ENCODE data around the gene HSH2D. TPM values are rescaled to one million over a fixed set of nuclear protein-coding genes. Genes with fewer than 3 reads are reported as not detected.

Gene HSH2D, protein sequence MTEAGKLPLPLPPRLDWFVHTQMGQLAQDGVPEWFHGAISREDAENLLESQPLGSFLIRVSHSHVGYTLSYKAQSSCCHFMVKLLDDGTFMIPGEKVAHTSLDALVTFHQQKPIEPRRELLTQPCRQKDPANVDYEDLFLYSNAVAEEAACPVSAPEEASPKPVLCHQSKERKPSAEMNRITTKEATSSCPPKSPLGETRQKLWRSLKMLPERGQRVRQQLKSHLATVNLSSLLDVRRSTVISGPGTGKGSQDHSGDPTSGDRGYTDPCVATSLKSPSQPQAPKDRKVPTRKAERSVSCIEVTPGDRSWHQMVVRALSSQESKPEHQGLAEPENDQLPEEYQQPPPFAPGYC
- 1 to 10 TPM in 1 of 4 donors, under 1 TPM in 1, not detected in 2; 0.23 to 1.4 TPM for total RNA-seq

DNA sequence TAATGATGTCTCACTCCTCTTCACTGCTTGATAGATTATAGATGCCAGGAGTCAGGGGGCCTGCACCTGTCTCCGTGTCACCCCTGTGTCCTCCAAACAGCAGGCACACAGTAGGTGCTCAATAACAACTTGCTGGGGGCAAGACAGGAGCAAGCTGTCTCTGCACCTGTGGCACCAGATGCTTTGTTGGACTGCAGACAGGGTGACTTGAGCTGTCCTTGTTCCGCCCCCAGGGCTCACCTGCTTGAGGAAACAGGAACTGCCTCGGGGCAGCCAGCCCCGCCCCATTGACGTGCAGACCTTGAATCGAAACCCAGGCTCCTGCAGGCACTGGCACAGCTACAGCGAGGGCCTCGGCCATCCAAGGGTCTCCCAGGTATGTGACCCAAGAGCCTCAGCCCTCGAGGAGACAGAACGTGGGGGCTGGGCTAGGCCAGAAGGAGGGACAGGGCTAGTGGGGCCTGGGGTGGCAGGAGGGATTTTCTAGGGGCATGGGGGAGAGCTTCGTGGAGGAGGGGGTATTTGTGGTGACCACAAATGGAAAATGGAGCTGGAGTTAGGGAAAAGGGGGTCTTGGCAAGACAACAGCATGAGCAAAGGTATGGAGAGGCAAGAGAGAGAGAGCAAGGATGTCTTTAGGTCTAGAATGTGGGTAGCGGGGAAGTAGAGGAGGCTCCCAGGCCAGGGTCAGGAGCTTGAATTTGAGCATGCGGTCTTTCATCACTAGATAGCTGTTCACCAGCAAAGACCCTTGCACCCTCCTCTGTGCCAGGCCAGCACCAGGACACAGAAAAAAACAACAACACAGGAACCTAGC lies at the start of gene HSH2D:
HSH2D (plus strand) TSS at position 287 of the 817 bp plus-strand sequence. CDS start 5,066 bp downstream, outside the sequence.
- Histone ChIP-seq H3K27ac (no peak within 1 kb of the TSS), H3K4me3 (no peak within 1 kb of the TSS), H3K4me1 (no peaks in the 10 kb centered on the region), H3K36me3 (no peaks in the 10 kb centered on the region), H3K27me3 (peaks cover 11% of the 10 kb centered on the region), H3K9me3 (no peaks in the 10 kb centered on the region)
- no peak for DNase-seq (ENCODE audit: low spot score in 2 of 2)
- WGBS, result 44% methylated on average over 9 of the region's 13 CpGs
- TF ChIP-seq POLR2A (IDR thresholded peaks at IDR 0.05) (no peak), EP300 (IDR thresholded peaks at IDR 0.05) (no peak), POLR2AphosphoS5 (IDR thresholded peaks at IDR 0.05) (no peak)
- TF ChIP-seq, protein P1, sequence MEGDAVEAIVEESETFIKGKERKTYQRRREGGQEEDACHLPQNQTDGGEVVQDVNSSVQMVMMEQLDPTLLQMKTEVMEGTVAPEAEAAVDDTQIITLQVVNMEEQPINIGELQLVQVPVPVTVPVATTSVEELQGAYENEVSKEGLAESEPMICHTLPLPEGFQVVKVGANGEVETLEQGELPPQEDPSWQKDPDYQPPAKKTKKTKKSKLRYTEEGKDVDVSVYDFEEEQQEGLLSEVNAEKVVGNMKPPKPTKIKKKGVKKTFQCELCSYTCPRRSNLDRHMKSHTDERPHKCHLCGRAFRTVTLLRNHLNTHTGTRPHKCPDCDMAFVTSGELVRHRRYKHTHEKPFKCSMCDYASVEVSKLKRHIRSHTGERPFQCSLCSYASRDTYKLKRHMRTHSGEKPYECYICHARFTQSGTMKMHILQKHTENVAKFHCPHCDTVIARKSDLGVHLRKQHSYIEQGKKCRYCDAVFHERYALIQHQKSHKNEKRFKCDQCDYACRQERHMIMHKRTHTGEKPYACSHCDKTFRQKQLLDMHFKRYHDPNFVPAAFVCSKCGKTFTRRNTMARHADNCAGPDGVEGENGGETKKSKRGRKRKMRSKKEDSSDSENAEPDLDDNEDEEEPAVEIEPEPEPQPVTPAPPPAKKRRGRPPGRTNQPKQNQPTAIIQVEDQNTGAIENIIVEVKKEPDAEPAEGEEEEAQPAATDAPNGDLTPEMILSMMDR (IDR thresholded peaks at IDR 0.05), result no peak

DNA sequence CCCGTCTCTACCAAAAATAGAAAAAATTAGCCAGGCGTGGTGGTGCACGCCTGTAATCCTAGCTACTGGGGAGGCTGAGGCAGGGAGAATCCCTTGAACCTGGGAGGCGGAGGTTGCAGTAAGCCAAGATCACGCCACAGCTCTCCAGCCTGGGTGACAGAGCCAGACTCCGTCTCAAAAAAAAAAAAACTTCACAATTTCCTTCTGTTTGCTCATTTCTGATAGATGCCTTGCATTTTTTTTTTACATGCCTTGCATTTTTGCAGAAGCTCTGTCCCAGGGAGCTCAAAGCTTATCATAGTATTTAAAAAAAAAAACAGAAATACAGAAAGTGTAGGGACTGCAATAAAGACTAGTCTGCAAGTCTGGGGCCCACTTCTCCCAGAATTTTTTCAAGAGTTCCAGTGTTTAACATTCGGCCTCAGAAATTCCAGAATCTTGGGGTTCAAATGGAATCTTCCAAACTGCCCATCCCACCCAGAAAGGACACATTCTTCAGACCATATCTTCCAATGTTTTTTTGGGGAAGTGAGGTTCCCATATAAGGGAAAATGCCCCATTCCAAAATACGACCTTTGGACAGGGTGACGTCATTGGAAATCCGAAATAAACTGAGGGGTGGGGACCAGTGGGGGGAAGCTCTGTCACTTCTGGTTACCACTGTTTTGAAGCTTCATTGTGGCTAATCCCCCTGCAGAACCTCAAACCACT lies 49.0 kb upstream of the HSH2D start:
- no peak overlapping the region for H3K4me3 ChIP-seq
- no peak for TF ChIP-seq POLR2AphosphoS5 (IDR thresholded peaks at IDR 0.05)
- no peak for TF ChIP-seq POLR2A (IDR thresholded peaks at IDR 0.05)
- TF ChIP-seq EP300 (IDR thresholded peaks at IDR 0.05), result no peak
- TF ChIP-seq, protein P1 (IDR thresholded peaks at IDR 0.05), result no peak
- WGBS, result 80% methylated on average over 10 of the region's 10 CpGs
- peaks cover 9% of the 10 kb centered on the region for H3K4me1 ChIP-seq
- peaks cover 88% of the 10 kb centered on the region for H3K36me3 ChIP-seq
- H3K27ac ChIP-seq, result no peak overlapping the region
- H3K27me3 ChIP-seq, result no peaks in the 10 kb centered on the region
- H3K9me3 ChIP-seq, result no peaks in the 10 kb centered on the region
- no peak for DNase-seq (ENCODE audit: low spot score in 2 of 2)

DNA sequence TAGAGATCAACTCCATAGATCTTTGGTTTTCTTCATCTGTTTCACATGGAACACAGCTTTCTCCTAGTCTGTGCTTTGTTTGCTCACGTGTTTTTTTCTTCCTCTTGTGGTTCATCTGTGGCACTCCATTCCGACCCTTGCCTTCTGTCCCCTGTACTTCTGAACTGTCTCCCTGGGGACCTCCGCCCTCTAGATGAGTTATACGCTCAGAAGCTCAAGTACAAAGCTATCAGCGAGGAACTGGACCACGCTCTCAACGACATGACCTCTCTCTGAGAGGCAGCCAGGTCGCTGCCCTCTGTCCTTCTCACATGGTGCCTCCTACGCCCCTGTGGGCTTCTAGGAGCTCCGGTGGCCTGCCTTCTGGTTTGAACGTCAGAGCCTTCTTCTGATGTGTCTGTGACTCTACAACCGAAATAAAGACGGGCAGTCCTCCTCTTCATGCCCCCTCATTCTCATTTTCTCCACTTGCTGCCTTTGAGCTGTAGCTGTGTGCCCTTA lies 48.4 kb upstream of the HSH2D start:
- Histone ChIP-seq H3K36me3 (peaks cover 88% of the 10 kb centered on the region), H3K27ac (no peak overlapping the region), H3K4me3 (no peak overlapping the region), H3K27me3 (no peaks in the 10 kb centered on the region), H3K4me1 (peaks cover 9% of the 10 kb centered on the region), H3K9me3 (no peaks in the 10 kb centered on the region)
- 73% methylated on average over 13 of the region's 13 CpGs for WGBS
- TF ChIP-seq POLR2AphosphoS5 (IDR thresholded peaks at IDR 0.05), result no peak
- no peak for DNase-seq (ENCODE audit: low spot score in 2 of 2)

GRCh38 chr19:16096280-16096855 lies 47.1 kb upstream of the HSH2D start:
- no peak for DNase-seq (ENCODE audit: low spot score in 2 of 2)
- Histone ChIP-seq H3K9me3 (no peaks in the 10 kb centered on the region), H3K4me1 (peaks cover 9% of the 10 kb centered on the region), H3K4me3 (no peak overlapping the region), H3K27me3 (no peaks in the 10 kb centered on the region), H3K27ac (no peak overlapping the region), H3K36me3 (peaks cover 89% of the 10 kb centered on the region)
- 59% methylated on average over 10 of the region's 10 CpGs for WGBS
- TF ChIP-seq POLR2AphosphoS5 (IDR thresholded peaks at IDR 0.05) (no peak), EP300 (IDR thresholded peaks at IDR 0.05) (no peak), POLR2A (IDR thresholded peaks at IDR 0.05) (no peak)
- TF ChIP-seq, protein P1 (IDR thresholded peaks at IDR 0.05), result no peak

- WGBS, result 91% methylated on average over 6 of the region's 6 CpGs
- no peaks in the 10 kb centered on the region for H3K9me3 ChIP-seq
Observed at GRCh38 chr19:16098416-16098768, 45.1 kb upstream of the HSH2D start.

More at GRCh38 chr19:16098416-16098768, 45.1 kb upstream of the HSH2D start:
- Histone ChIP-seq H3K36me3 (peaks cover 89% of the 10 kb centered on the region), H3K4me3 (no peak overlapping the region), H3K27ac (peak overlapping the region; percentile 50), H3K27me3 (no peaks in the 10 kb centered on the region), H3K4me1 (peaks cover 9% of the 10 kb centered on the region)
- TF ChIP-seq POLR2AphosphoS5 (IDR thresholded peaks at IDR 0.05), result no peak
- no peak for TF ChIP-seq EP300 (IDR thresholded peaks at IDR 0.05)
- no peak for TF ChIP-seq POLR2A (IDR thresholded peaks at IDR 0.05)
- TF ChIP-seq, protein P1 (IDR thresholded peaks at IDR 0.05), result no peak
- no peak for DNase-seq (ENCODE audit: low spot score in 2 of 2)

Measured in suprapubic skin (tissue), 4 donors.